ENCODE data around the gene FANCG.

FANCG gene

DNA sequence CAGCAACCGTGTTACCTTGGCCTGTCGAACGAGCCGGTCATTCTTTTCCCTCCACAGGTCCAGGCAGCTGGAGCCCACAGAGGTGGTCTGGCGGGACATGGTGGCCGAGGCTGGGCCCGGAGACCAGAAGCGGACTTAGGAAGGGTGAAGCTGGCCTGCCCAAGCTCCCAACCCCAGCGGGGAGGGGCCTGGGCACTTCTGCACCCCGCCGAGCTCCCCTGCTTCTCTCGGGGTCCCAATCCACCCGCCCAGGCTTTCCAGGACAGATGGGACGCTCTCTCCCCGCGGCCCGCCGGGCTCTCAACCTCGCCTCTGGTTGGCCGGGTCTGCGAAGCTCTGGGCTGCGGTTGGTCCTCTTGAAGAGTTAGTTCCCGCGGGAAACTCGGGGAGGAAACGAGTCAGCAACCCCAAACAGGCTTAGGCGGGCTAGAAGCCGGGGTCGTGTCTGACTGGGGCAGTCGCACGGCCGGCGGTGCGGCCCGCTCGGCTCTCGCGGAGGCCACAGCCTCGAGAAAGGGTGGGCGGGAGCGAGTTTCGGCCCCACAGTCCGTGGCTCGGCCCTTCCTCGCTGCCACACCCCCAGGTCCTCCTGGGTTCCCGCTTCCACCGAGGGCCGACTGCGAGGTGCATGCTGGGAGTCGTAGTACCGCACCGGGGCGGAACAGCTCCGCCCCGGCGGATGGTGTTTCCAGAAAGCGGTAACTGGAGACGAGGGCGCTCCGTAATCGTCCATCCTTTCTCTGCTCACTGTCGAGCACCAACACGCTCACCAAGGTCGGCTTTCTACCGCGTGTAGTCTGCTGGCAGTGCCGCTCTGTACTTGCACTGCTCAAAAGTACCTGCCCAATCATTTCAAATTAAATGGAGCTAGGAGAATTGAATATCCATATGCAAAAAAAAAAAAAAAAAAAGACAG lies at the start of gene FANCG:
FANCG (minus strand) TSS at position 517 of the 916 bp plus-strand sequence; CDS start at position 99, 418 bp downstream.
- peak; percentile 85 to 88 for DNase-seq

DNA sequence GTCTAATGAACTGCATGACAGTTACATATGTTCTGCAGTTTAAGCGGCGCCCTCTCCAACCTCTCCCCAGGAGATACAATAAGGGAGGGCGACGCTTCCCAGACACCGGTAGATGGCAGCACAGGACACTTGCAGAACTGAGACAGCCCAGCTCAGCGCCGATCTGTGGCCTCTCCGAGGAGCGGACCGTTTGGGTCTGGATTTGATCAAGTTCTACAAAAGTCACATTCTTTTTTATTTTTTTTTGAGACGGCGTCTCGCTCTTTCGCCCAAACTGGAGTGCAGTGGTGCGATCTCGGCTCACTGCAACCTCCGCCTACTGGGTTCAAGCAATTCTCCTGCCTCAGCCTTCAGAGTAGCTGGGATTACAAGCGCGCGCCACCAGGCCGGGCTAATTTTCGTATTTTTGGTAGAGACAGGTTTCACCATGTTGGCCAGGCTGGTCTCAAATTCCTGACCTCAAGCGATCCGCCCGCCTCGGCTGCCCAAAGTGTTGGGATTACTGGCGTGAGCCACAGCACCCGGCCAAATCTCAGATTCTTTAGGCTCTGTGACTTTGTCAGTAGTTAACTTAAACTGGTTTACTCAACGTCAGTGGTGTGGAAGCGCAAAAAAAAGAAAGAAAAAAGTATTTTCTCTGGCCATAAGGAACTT lies 37.3 kb upstream of the FANCG start:
- peak; percentile 82 to 90 for DNase-seq

DNA sequence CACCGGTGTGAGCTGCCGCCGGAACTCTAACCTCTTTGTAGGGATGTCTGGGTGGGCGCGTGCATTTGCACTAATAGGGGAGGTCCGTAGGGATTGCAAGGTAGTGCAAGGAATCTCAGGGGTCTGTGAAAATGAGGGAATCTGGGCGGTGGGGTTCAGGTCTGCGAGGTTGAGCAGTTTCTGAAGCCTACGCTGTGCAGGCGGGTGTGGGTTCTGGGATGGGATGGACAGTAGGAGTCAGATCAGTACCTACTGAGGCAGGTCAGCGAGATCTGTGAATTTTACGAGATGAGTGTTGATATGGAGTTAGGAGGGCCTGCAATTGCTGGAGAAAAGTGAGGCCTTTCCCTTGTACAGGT lies 36.8 kb upstream of the FANCG start:
- no peak for DNase-seq

DNA sequence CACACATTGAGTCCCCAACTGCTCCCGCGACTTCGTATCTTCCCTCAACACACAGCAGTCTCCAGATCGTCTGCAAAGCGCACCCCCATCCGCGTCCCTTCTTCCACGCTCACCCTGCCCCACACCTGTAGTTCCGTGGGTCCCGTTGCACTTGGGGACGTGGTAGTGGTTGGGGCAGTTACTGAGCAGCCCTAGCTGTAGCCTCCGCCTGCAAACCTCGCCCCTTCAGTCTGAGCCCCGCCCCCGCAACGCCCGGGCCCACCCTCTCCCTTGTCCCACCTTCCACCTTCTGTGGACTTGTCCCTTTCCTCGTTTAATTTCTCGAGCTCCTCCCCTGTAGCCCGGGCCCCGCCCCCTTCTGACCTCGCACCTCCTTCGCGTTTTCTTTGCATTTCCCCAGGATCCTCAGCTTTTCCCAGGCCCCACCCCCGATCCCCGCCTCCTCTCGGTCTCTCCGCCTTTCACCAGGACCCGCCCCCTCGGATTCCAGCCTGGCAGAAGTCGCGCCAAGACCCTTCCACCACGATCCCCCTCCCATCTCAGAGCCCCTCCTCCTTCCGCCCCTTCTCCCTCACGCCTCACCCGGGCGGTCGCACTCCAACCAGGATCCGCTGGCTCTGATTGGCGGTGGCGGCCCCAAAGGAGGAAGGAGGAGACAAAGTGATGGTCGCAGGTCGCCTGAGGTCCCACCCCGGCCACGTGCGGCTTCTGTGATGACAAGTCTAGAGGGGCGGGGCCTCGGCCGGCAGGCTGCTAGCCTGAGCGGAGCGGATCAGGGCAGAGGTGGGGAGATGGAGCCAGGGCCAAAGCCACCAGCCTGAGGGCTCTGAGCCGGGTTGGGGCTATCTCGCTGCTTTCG lies 36.2 kb upstream of the FANCG start, which contains the start of gene ATOSB:
ATOSB (minus strand) TSS at position 183 of the 859 bp plus-strand sequence. CDS start 7,588 bp downstream, outside the sequence.
- peak; percentile 93 for DNase-seq

DNA sequence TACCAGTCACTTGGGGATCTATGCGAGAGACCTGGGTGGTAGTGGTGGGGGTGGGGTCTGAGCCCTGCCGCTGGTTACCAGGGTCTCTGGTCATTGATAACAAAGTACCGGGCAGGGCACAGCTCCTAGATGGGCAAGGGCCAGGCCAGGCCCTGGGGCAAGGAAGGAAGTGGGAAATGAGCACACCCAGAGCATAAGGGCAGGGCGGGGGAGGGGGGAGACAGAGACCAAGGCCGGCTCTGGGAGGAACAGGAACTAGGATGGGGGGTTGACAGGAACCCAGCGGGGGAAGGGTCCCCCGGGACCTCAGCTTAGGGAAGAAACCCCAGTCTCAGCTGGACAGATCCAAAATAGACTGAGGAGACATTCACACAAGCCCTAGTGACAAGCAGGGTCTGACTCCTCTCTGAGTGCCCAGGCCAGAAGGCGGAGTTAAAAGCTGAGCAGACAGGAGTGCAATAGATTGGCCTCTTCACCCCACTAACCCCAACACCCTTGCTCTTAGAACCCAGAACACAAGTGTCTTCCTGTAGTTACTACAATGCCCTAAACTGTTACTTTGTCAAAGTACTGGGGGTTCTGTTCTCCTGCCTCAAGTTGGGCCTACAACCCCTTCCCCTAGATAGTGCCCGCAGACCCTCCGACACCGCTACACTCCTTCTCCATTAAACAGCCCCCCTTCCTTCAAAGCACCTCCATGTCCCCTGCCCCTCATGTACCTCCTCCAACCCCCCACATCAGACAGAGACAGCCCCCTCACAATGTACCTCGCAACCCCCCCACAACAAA lies 35.3 kb upstream of the FANCG start:
- peak in 1 of 2 donors; percentile 25 for DNase-seq

DNA sequence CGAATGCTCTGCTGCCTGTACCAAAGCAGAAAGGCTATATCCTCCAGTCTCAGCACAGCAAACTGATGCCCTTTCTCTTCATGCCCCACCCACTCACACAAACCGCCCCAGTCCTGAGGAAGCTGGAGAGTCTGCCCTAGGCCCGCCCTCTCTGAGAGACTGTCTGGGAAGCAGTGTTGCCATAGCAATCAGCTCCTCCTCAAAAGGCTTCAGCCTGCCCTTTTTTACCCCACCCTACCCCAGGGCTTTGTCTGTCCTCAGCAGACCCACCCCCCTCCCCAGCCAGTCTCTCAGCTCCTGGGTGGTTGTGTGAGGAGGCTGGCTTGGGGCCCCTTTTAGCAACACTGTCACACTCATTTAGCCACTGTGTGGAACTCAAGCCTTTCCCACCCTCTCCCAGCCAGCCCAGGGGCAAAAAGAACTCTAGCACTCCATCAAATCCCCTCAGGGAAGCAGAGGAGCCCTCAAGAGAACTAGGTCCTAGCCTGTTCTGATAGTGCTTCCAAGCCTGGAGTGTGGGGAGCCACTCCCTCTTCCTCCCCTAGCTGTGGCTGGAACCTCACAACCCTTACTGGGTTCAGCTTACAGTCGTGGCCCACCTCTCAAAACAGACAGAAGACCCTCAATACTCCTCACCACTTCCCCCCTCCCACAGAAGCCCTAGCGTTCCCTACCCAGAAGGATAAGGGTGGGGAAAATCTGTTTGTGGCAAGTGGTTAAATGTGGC lies 34.5 kb upstream of the FANCG start:
- DNase-seq: peak; percentile 71 to 73

DNA sequence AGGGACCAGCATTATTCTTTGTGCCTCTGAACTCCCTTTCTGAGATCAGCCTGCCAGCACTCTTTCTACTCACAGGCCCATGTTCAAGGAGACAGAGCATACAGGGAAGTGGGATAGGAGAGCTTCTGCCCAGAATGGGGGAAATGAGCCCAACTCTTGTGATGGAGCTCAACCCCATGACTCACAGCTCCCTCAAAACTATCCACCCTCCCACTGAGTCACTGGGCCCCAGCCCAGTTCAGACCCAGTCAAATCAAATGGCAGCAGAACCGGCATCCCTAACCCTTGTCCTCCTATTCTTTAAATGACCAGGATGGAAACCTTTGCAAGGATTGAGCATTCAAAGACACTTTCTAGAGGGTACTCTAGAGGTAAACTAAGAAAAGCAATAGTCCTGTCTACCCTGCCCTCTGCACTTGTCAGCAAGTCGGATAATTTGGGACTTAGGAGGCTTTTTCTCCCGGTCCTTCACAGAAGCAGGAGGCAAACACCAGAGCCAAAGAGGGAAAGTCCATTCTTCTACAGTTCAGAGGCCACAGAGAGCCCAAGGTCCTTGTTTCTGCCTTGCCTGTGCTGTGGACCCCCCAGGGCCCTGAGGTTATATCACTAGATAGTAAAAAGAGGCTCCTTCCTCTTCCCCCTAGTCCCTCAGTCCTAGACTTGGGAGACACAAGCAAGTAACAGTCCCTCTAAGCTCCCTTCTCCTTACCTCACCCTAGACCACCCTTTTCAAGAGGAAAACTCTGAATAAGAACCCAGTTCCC lies 32.7 kb upstream of the FANCG start:
- no peak for DNase-seq

DNA sequence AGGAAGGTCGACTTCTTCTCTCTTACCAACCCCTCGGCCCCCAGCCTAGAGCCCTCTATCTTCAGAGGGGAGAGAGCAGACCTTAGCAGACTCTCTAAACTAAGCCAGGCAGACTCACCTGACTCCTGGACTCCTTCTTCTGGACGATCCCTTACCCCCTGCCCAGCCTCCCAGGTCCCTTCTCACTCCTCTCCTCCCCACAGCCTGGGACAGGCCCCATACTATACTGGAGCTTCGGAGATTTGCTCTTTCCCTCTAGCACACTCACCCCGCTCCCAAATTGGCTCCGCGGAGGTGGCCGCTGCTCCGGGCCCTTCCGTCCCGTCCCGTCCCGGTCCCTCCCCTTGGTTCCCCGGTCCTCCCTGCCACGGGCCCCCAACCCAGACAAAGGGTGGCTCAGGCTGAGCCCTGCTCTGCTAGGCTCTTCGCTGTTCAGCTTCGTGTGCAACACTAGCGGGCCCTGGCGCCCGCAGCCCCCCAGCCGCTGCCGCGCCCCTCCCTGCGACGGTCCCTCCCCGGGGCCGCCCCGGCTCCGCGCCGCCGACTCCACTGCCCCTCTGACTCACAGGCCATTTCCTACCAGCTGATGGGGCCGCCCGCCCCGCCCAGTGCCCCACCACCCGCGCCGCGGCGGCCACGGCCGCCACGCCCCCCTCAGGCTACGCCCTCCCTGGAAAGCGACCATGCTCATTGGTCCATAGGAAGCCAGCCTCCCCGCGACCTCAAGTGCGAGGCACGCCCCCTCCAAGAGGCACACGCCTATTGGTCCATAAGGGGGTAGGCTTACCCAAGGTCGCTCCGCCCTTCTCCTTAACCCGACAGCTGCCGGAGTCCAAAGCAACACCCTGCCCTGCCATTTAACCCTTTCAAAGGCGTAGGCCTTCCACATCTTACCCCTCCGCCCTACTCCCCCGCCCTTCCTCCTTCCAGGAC lies 31.5 kb upstream of the FANCG start:
- peak; percentile 96 to 97 for DNase-seq

DNA sequence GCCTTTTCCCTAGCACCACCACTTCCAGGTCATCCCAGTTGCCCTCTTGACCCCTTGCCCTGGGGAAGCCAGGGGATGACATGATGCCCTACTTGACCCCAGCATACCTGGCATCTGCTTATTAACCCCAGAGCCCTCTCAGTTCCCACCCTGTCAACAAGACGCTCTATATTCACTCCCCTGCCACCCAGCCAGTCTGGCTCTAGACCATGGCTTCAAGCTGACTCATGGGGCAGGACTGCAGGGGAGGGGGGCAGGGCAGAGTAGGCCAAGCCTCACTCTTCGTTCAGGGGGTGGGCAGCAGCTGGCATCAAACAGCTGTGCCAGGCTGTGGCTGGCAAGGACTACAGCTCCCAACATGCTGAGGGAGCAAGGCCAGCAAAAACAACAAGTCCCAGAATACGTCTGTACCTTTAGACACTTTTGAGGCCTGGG lies 30.6 kb upstream of the FANCG start:
- no peak for DNase-seq

DNA sequence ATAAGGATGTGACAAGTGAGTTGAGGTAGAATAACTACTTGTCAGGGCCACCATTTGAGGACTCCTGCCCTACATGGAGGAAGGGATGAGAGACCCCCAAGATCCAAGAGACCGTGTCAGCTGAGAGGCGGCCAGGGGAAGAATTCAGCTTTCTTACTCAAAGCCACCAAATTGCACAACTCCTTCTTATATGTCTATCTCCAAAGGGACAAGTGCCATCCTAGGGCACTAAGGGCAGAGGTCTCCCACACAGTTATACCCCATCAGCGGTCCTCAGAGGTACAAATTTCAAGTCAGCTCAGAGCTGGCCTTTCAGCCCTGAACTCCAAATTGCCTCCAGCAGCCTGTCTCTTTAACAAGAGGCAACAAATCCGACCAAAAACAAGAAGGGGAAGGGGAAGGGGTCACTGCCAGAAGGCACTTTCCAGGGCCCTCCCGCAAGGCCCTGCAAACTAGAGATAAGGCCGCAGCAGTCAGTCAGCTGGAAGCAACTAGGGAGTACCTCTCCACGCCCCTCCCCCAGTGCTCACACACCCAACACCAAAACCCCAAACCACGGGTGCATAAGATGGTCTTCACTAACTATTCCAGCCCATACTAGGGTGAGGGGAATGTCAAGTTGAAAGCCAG lies 29.3 kb upstream of the FANCG start:
- DNase-seq: no peak

DNA sequence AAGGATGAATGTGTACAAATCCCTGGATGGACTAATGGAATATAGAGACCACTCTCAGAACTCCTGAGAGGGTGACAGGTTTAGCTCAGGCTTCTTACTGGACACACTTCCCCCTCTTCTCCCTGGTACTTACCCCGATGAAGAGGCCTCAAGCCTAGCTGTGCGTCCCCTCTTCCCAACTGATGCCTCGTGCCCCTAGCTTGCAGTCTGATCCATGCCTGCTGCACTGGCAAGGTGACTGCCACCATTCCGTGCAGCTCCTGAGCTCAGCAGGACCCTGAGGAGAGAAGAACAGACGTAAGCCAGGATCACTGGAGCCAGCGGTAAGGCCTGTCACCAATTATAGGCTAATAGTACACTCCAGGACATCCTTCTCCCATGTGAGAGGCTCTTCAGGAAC lies 28.7 kb upstream of the FANCG start:
- DNase-seq: no peak

DNA sequence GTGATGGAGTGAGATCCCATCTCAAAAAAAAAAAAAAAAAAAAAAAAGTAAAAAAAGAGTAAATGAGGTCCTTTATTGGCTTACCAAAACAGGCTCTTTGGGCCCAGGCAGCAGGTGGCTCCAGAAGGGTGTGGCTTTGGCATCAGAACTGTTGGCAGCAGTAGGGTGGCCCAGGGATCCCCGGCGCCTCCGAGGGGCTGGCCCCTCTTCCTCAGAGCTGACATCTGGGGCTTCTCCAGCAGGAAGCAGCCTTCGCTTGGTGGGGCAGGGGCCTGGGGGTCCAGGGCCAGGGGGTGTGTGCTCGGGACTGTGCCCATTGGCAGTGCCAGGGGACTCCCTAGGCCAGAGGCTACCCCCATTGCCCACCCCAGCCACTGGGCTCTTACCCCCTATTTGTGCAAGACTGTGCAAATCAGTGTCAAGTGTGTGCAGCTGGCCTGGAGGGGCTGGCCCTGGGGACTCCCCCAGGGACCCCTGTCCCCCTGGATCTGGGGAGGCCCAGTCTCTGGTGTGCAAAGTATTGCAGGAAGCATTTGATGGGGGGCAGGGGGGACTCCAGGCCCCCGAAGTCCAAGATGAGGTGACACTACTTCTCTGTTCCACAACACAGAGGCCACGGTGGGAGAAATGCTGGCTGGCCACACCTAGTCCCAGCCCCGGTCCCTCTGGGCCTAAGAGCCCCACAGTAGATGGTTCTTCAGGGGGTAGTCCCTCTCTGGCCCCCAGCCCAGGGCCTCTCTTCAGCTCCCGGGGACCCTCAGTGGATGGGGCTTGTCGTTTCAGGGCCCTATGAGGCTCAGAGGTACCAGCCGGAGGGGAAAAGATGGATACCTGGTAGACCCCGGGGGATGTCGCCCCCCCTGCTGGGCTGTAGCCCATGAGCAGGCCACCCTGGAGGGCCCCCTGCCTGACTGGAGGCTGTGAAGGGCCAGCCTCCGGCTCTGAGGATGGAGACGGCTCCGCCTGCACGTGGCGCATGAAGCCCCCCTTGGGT lies 27.9 kb upstream of the FANCG start:
- DNase-seq: no peak

DNA sequence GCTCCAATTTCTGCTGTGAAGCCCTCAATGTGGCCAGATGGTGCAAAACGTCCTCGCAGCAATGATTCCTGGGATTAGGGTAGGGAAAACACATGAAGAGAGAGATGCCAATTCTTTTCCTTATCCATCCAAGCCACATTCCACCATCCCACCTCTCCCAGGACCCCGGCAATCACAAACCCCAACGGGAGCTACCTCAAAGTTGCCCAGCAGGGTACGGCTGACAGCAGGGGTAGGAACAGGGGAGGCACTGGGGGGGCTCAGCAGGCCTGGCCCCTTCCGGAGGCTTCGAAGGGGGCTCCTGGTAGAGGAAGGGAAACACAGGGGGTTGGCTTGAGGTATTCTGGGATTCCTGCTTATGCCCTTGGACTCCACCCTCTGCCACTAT lies 26.6 kb upstream of the FANCG start:
- no peak for DNase-seq

DNA sequence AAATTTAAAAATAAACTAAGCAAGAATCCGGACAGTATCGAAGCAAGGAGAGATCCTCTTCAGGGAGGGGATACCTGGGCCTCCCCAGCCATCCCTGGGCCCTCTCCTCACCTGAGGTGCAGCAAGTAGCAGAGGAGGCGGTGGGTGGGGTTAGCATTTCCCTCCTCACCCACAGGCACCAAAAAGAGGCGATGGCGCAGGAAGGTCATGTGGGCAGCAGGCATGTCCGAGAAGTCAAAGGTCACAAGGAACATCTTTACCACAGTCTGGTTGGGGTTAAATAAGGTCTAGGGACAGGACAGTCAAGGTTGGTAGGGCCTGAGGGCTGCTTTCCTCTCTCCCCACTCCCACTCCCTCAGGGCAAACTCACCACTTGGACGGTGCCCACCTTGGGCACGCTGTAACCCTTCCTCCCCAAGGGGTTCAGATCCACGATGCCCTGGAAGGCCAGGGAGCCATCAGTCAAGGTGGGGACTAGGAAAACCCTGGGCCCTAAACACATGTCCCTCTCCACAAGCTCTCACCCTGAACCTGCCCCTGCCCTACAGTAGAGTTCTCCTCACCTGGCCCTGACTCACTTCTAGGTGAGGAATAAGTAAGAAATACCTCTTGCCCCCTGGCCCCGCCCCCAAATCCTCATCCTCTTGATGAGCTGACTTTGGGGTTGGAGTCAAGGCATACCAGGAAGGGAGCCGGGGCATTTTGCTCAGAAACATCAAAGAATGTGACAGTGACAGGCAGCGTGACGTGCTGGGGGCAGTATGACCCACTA lies 26.0 kb upstream of the FANCG start:
- DNase-seq: no peak

DNA sequence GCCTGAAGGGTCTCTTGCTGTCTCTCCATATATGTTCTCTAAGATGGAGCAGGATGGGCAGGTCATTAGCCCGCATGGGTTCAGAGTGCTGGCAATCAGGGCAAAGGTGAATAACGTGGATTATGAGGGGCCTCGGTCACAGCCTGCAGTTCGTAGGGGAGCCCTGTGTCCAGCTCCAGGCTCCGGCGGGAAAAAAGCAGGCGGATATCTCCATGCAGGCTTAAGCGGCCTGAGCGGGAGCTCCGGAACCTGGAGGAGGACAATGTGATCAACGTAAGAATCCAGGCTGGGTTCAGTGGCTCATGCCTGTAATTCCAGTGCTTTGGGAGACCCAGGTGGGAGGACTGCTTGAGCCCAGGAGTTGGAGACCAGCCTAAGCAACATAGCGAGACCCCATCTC lies 25.4 kb upstream of the FANCG start:
- DNase-seq: no peak

DNA sequence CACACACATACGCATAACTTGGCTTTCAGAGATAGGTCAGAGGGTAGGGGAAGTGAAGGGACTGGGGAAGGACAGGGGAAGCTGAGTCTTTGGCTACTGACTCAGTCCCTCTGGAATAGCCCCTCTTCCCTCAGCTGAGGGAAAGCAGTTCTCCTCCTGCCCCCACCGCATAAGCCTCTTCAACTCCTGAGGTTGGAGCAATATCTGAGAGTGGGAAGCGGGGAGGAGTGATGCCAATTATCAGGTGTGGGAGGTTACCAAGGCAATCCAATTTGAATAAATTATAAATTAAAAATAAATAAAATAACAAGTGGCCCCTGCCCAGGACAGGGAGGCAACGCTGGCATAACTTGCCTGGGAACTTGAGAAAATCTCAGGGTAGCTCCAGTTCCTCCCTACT lies 24.8 kb upstream of the FANCG start:
- DNase-seq: no peak

DNA sequence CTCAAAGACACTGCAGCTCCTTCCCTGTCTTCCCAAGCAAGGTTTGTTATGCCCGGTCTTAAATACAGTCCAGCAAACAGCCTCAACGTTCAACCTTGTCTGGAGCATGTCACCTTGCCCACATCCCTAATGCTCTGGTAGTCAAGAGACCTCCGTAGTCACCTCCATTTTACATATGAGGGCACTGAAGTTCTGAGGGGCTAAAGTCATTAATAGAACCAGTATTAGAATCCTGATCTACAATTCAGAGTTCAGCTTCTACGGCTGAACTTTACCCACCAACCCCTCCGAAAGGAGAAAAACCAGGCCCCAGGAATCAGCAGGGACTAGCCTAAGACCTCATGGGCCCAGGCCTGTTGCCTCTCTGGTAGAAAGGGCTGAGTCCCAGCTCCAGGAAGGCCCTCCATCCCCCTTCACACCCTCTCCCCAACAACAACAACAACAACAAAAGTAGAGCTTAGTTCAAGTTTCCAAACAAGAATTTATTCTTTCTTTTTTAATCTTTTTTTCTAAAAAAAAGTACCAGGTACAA lies 24.0 kb upstream of the FANCG start:
- DNase-seq: no peak
